Esophagus mucosa (tissue), 1 donor: Measurements from ENCODE around the gene CFAP54. TPM values are rescaled to one million over a fixed set of nuclear protein-coding genes. Genes with fewer than 3 reads are reported as not detected.
"Not testable (repeated sequence)": the region's sequence is repeated elsewhere in the genome, so short reads cannot be mapped to it uniquely, and the experiment has no call there.

Source experiments
- ATAC-seq: fragments of 200-7000 bp; cut with Tn5 transposase; one replicate; pipeline ENCODE4 v1.9.1; 2020
- total RNA-seq: library from RNA; stranded (reverse); gene quantifications from one replicate; pipeline ENCODE4 v1.2.4, GENCODE V29; 2023
- donor health status: DM: yes; HTN: yes; CAD: no.

The CFAP54 gene
- total RNA-seq, 1 donor from 2014 or later = 0.28 TPM

DNA sequence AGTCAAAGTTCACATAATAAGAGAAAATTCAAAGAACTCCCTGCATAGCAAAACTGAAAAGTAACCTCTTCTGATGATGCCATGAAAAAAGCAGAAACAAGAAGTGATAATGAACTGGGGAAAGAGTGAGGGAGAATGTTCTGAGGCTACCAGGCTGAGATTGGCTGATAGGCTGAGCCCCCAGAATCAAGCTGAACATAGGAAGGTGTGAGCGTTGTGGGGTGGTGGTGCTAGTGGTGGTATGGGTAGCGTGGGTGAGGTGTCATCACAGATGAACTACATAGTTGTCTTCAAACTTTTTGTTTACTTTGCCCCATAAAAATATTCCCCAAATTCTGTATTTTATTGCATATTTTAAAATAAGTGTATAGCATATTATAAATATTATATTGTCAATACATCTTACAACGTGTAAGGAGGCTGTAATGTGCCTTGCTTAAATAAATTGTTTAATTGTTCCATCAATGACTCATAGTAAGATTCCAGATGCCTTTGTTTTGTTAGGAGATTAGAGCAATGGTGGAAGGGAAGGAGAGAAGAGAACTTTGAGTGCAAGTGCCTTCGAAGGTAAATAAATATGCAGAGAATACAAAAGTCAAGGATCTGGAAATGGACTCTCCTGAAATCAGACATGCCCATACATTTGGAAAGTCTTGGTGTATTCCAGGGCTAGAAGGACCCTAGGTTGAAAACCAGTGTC lies 15.8 kb upstream of the CFAP54 start:
- ATAC-seq = no peak

DNA sequence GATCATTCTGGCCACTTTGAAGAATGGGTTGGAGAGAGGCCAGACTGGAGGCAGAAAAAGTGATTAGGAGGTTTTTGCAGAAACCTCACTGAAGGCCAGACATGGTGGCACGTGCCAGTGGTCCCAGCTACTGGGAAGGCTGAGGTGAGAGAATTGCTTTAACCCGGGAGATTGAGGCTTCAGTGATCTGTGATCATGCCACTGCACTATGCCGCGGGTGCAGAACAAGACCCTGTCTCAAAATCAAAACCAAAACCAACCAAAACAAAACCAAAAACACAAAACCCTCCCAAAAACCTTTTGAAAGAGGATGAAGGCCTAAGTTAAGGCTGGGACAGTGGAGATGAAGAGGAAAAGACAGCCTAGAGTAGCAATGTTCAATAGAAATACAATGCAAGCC lies 15.2 kb upstream of the CFAP54 start:
- ATAC-seq = no peak

DNA sequence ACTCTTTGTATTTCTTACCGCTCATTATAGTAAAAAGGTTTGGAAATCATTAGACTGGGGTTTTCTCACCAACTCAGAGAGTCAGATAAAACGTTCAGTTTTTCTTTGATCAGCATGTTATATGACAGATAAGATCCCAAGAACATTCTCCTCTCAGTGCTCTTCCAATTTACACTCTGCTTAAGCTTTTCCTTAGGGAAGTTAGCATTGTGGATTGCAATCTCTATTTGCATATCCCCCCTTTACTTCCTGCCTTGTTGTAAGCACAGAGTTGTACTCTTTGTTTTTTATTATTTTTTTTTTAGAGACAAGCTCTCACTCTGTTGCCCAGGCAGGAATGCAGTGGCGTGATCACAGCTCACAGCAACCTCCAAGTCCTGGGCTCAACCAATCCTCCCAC lies 11.4 kb upstream of the CFAP54 start:
- no peak for ATAC-seq

DNA sequence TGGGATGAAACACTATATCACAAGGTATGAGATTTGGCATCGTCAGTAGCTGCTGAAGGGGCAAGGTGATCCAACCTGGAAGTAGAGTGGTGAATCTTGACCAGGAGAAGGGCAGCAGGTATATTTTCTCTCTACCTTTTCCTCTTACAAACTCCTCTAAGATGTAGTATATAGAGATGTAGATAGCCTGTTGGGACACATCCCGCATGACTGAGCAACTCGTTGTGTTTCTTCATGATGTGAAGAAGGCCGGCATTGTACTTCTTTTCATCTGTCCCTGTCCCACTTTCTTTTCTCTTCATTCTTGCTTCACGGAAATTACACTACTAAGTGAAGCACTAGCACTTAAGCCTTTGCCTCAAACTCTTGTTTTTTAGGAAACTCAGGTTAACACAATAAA lies 7.3 kb upstream of the CFAP54 start:
- no peak for ATAC-seq

GRCh38 chr12:96483116-96483515 lies 6.3 kb upstream of the CFAP54 start:
- ATAC-seq = no peak

GRCh38 chr12:96486751-96487613 lies 2.4 kb upstream of the CFAP54 start:
- ATAC-seq = peak; percentile 35

DNA sequence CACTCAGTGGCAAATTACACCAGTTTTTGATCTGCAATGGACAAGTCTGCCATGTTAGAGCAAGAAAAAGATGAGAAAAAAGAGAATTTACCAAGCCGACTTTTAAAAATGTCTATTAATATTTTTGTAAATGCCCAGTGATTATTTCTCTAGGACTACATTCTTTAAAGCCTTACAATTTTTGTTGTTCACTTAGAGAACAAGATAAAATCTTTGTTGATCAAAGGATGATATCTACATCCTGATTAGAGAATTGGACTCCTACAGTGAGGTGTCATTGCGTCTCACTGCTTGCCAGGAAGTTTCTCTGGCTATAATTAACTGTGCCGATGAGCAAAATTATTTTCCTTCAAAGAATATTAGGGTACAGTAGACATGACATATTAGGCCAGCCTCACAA lies 1.7 kb upstream of the CFAP54 start:
- ATAC-seq = no peak

GRCh38 chr12:96493106-96493505 lies 3.7 kb downstream of the CFAP54 start:
- ATAC-seq = no peak

DNA sequence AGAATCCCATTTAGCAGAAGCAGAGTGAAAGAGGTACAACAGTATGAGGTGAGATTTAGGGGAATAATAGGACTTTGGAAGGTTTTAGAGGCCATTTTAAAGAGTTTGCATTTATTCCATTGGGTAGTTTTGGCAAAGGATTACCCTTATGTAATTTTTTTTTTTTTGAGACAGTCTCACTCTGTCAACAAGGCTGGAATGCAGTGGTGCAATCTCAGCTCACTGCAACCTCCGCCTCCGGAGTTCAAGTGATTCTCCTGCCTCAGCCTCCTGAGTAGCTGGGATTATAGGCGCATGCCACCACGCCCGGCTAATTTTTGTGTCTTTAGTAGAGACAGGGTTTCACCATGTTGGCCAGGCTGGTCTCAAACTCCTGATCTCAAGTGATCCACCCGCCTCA lies 4.8 kb downstream of the CFAP54 start:
- ATAC-seq = not testable (repeated sequence)

GRCh38 chr12:96495155-96495554 lies 5.8 kb downstream of the CFAP54 start:
- ATAC-seq = no peak

DNA sequence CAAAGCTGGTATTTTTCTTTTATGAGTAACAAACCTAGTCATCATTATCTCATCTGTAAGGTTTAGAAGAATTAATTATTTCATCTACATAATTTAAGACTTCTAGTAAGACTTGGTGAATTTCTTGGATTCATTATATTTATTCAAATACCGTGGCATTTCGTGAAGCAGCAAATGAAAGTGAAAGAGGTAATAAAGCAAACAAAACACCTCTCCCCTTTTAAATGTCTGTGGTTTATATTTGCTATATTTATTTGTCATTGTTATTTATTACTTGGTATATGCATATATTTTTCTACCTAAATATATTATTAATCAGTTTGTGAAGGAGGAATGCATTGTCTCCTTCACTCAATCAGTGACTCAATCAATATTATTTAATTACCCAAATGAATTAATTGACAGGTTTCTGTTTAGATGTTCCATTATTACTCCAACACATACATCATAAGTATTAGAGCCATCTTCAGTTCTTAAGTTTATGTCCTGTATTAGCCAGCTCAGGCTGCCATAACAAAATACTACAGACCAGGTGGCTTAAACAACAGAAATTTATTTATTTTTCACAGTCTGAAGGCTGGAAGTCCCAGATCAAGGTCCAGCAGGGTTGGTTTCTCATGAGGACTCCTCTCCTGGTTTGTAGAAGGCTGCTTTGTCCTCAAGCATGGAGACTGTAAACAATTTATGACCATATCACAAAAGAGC lies 6.6 kb downstream of the CFAP54 start:
- no peak for ATAC-seq

GRCh38 chr12:96496944-96497343 lies 7.6 kb downstream of the CFAP54 start:
- ATAC-seq = no peak

DNA sequence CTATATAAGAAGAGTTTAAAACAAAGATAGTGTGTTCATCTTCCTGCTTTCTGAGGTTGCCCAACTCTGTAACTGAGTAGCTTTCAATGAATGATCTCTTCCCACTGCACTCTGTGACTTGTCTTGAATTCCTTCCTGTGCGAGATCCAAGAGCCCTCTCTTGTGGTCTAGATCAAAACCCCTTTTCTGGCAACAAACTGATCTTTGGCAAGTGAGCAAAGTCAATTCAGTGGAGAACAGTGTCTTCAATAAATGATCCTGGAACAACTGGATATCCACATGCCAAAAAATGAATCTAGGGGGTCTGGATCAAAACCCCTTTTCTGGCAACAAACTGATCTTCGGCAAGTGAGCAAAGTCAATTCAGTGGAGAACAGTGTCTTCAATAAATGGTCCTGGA lies 8.5 kb downstream of the CFAP54 start:
- ATAC-seq = no peak

- no peak for ATAC-seq
Observed at GRCh38 chr12:96500693-96501092, 11.3 kb downstream of the CFAP54 start.

DNA sequence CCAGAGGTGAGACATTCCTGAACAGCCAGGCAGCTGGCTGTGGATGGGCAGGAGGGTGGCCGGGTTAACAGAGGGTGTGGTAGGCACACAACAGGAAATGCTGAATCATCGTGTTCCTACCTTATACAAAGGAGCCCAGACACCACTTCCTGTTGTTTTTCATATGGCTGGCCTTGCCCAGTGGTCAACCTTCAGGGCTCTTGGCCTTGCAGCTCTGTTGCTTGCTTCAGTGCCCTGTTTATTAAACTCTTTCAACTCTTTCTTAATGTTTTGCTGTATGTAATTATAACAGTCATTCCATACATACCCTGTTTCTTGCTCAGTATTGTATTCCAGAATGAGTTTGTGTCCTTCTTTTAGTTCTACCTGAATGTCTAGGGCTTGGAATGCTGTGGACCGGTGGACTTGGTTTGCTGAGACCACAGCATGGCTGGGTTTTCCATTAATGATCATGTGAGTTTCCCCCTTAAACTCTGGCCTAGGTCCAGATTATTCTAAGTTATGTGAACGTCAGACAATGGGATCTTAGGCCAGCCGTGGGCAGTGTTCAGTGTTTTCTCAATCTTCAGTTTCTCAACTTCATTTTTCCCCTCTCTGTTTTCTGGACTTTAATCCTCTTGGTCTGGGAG lies 11.9 kb downstream of the CFAP54 start:
- ATAC-seq = peak; percentile 99

DNA sequence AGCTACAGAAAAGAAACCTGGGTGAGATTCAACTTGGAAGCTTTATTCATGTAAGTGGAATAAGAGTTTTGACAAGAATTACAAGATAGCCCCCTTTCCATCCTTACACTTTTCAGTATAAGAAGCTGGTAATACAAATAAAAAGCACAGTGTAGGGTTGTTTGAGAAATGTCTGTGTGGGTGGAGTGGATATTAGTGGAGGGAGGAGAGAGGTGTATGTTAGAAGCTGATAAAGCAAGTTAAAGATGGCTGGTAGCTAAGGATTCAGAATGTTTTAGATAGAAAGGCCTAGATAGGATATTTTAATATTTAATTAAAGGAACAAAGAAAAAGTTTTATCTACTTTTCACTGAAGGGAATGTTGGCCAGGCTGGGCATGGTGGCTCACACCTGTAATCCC lies 12.5 kb downstream of the CFAP54 start:
- no peak for ATAC-seq

DNA sequence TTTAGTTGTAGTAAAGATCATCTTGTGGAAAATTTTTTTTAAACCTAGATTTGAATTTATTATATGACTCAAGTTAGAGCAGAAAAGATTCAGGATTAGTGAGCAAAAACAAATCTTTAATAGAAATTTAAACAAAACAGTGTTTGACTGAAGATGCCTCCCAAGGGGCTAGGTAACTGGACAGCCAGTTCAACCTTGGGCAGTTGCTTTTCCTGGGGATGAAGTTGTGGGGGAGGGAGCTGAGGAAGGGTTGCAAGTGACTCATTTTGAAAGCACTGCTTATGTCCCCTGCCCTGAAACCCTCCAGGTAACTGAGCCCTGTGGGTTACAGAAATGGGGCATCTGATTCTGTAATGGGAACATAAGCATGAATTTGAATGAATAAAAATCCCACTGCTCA lies 13.1 kb downstream of the CFAP54 start:
- no peak for ATAC-seq

DNA sequence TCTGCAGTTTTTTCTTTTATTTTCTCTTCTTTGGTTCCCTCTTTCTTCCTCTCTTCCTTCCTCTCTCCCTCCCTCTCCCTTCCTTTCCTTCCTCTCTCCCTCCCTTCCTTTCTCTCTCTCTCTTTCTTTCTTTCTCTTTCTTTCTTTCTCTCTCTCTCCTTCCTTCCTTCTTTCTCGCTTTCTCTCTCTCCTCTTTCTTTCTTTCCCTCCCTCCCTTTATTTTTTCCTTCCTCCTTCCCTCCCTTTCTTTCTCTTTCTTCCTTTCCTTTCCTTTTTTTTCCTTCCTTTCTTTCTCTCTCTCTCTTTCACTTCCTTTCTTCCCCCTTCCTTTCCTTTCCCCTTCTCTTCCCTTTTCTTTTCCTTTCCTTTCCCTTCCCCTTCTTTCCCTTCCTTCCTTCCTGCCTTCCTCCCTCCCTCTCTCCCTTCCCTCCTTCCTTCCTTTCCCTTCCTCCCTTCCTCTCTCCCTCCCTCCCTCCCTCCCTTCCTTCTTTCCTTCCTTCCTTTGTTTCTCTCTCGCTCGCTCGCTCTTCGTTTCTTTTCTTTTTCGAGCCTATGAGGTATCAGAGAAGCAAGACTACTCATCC lies 13.7 kb downstream of the CFAP54 start:
- no peak for ATAC-seq

DNA sequence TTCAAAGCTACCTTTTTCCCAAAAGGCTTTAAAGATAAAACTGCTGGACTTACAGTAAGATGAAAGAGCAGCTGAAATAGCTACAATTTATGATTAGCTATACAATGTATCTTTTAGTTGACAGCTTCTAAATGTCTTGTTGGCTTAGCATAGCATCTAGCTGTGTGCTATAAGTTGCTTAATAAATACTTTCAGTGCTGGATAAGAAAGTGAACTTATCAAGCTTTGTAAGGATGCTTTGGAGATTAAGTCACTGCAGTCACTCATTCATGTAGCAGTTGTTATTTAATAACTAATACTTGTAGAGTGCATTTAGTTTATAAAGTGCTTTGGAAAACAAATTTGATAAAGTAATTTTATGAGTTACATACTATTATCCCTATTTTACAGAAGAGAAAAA lies 14.6 kb downstream of the CFAP54 start:
- no peak for ATAC-seq

- no peak for ATAC-seq
Observed at GRCh38 chr12:96506776-96507175, 17.4 kb downstream of the CFAP54 start.

- ATAC-seq = peak; percentile 45
Observed at GRCh38 chr12:96510306-96510764, 21.0 kb downstream of the CFAP54 start.

- no peak for ATAC-seq
Observed at GRCh38 chr12:96513166-96513565, 23.8 kb downstream of the CFAP54 start.

GRCh38 chr12:96513681-96514080 lies 24.3 kb downstream of the CFAP54 start:
- no peak for ATAC-seq
